ENCODE results near the gene SH3RF3.
"Not testable (repeated sequence)": the region's sequence is repeated elsewhere in the genome, so short reads cannot be mapped to it uniquely, and the experiment has no call there.

SH3RF3 gene

GRCh38 chr2:109527846-109528705 lies 399.1 kb downstream of the SH3RF3 start:
- peak in 3 of 42 donors; percentile 5 to 14 (median 11) for DNase-seq

DNA sequence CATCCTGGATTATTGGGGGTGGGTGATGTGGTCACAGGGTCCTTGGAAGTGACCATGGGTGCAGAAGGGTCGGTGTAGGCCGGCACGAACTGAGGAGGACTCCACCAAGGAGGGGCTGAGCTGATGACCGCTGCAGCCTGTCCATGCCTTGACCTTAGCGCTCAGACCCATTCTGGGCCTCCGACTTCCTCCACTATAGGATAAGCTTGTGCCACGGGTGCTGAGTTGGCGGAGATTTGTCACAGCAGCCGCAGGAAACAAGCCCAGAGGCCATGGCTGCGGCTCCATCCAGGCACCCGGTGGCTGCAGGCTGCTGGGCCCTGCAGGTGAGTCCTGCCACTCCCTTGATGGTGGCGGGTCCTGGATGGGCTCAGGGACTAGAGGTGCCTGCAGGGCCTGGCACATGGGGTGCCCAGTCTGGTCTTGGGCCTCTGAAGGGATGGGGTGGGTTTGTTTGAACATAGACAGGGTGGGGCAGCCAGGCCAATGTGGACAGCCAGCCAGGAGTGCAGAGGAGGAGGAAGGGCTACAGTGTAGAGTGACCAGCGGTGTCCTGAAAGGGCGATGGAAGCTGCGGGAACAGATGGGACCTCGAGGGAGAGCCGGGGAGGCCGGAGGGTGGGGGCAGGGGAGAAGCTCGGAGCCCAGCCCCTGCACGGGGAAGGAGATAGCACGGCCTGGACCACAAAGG lies 400.0 kb downstream of the SH3RF3 start:
- DNase-seq = peak in 5 of 42 donors; percentile 6 to 21 (median 9)

More at GRCh38 chr2:109527846-109528705, 399.1 kb downstream of the SH3RF3 start:
- intact Hi-C loops (cut with DNase I) = no loop called here

GRCh38 chr2:109529532-109530449 lies 400.8 kb downstream of the SH3RF3 start:
- intact Hi-C loops (cut with DNase I) = no loop called here
- peak in 5 of 42 donors; percentile 4 to 25 (median 10) for DNase-seq

More for the DNA sequence above, 400.0 kb downstream of the SH3RF3 start:
- intact Hi-C loops (cut with DNase I) = no loop called here

- intact Hi-C loops (cut with DNase I) = no loop called here
- peak in 1 of 42 donors; percentile 15 for DNase-seq
Observed at GRCh38 chr2:109530712-109531111, 401.7 kb downstream of the SH3RF3 start.

DNA sequence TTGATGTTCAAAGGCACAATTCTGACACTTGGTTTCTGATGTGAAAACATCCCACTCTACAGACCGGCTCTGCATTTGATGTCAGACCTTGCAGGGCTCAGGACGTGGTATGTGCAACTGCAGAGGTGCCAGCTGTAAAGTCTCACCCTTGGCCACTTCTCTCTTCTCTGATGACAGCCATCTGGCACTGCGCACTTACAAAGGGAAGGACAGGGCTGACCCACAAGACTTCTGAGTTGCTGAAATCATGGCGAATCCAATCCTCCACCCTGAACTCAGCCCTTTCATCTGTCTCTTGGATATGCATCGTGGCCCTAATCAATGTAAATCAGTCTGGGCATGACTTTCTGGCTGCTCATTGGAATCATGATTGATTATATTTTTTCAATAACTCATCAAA lies 402.2 kb downstream of the SH3RF3 start:
- intact Hi-C loops (cut with DNase I) = no loop called here
- peak in 4 of 42 donors; percentile 7 to 14 (median 11) for DNase-seq

DNA sequence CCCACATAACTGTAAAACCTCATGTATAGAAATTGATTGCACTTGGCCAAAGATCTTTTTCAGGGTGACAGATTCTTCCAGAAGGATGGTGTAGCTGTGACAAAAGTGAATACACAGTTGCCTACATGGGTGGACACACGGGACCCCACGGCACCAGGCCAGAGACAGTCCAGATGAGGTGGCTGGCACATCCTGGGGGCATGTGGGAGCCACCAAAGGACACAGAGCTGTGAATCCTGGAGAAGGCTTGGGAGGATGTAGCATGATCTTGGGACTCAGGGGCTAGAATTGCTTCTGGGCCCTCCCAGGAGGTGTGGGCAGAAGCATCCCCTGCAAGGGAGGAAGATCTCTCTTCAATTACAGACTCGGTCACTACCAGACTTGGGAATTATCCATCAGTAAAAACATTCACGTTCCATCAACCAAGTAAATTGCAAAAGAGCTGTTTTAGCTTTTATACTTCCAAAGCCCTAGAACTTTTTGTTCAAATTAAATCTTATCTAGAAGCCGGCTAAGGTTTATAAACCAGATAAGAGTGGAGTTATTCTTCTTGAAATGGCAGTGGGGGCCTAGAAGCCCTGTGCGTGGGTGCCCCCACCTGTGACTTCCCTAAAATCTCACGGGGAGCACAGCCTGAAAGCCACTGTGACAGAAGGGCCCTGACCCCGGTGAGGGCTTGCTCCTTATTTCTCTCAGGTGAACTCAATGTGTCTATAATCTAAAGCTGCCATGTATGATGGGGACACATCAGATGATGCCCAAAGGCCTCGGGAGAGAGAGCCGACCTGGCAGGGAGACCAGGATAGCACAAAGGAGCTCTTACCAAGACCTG lies 403.1 kb downstream of the SH3RF3 start:
- DNase-seq = peak in 3 of 42 donors; percentile 10 to 21 (median 13)
- intact Hi-C loops (cut with DNase I) = no loop called here

DNA sequence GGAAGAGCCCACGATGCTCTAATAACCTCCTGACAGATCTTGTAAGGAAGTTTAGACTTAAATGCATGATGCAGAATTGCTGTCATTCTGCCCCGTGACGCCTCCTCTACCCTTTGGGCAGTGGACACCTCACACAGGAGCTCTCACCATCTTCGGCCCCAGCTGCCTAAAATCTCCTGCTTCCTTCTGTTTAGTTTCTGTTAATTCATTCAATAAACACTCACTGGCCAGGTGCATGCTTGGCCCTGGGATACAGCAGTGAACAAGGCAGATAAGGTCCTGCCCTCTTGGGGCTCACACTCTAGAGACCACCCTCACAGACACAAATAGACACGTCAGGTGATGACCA lies 403.7 kb downstream of the SH3RF3 start:
- intact Hi-C loops (cut with DNase I) = no loop called here
- DNase-seq = peak in 2 of 42 donors; percentile 1 to 4

- peak in 3 of 42 donors; percentile 8 to 22 (median 20) for DNase-seq
- intact Hi-C loops (cut with DNase I) = no loop called here
Observed at GRCh38 chr2:109533823-109534222, 404.8 kb downstream of the SH3RF3 start.

DNA sequence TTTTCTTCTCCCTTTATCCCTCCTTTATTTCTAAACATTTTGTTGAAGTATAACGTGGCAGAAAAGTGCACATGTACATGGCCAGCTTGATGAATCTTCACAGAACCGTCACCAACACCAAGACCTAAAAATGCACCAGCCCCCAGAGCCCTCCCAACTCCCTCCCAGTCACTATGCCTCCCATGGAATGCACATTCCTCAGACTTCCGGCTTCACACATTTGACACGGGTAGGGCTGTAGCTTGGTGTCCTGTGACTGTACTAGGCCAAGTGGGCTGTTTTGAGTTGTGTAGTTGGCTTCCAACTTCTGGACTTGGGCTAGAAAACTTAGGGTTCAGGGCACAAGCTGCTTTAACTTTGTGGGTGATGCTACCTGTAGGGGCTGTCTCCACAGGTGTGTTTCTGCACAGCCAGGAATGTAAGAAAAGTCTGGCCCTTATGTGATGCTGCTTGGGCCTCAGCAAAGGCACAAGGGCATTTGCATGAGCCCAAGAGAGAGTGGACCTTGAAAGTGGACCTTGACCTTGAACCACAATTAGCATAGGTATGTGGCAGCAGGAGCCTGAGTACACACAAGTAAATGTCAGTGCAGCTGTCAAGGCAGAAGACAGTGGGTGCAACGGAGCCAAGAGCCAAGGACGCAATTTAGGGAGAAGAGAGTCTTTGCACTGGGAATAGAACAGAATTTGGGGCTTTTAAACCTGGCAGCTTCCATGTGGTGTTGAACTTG lies 406.4 kb downstream of the SH3RF3 start:
- intact Hi-C loops (cut with DNase I) = no loop called here
- DNase-seq = no peak

- DNase-seq; intact Hi-C loops (cut with DNase I): not testable (repeated sequence)
Observed at GRCh38 chr2:109536556-109536955, 407.6 kb downstream of the SH3RF3 start.

DNA sequence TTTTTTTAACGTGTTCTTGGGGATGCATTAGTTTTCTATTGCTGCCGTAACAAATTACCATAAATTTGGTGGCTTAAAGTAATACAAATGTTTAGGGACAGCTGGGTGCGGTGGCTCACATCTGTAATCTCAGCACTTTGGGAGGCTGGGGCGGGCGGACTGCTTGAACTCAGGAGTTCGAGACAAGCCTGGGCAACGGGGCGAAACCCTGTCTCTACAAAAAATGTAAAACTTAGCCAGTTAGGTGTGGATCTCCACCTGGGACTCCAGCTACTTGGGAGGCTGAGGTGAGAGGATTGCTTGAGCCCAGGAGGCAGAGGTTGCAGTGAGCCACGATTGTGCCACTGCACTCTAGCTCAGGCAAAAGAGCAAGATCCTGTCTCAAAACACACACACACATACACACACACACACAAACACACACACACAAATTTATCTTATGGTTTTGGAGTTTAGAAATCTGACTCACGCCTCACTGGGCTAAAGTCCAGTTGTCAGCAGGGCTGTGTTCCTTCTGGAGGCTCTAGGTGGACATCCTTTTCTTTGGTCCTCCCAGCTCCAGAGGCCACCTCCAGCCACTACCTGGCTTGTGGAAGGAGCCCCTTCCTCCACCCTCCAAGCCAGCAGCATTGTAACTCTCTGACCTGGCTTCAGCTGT lies 408.7 kb downstream of the SH3RF3 start:
- no peak for DNase-seq
- intact Hi-C loops (cut with DNase I) = no loop called here

DNA sequence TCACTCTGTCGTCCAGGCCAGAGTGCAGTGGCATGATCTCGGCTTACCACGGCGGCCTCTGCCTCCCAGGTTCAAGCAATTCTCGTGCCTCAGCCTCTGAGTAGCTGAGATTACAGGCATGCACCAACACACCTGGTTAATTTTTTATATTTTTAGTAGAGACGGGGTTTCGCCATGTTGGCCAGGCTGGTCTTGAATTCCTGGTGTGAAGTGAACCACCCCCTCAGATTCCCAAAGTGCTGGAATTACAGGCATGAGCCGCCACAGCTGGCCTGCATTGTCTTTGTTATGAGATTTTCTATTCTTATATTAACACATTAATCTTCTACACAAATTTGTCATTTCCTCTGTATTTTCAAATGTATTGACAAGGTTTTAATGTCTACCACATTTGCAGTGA lies 409.5 kb downstream of the SH3RF3 start:
- no peak for DNase-seq
- intact Hi-C loops (cut with DNase I) = no loop called here

- DNase-seq = no peak
- intact Hi-C loops (cut with DNase I) = no loop called here
Observed at GRCh38 chr2:109542384-109542783, 413.4 kb downstream of the SH3RF3 start.

DNA sequence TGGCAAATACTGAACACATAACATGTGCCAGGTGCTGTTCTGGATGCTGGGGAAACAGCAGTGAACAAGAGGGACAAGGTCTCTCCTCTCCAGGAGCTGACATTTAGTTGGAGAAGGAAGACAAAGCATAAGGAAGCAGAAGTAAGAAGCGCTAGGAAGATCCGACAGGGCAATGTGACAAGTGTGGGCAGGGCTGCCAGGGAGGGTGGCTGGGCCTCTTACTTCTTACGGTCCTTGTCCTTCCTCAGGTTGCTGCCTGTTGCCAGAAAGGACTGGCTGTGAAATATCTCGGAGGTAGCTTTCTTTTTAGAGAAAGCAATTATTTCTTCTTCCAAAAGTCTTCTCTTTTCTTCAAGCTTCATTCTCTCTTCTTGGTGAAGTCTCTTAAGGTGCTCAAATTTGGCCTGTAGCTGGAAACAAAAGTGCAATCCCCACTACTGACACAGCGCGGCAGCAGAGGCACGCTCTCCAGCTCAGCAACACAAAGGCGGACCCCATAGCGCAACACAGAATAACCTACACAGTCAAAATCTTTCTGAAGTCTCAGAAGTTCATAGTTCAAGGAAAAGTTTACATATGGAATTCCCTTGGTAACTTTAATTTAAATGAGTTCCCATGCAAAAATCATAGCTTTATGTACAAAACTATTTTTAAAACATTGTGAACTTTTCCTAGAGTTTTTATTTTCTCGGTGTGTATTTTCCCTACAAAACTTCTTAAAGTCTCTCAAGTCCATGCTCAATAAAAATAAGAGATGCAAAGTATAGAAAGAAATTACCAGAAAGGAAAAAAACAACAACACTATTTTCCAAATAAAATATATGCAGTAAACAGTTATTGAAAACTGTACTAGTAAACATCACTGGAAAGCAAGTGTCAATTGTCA lies 417.1 kb downstream of the SH3RF3 start:
- intact Hi-C loops (cut with DNase I) = loop anchor here (5.0 kb wide), 1 partner anchor 191 kb away; no protein-coding TSS in a partner anchor
- peak; percentile 47 to 89 (median 76) for DNase-seq

DNA sequence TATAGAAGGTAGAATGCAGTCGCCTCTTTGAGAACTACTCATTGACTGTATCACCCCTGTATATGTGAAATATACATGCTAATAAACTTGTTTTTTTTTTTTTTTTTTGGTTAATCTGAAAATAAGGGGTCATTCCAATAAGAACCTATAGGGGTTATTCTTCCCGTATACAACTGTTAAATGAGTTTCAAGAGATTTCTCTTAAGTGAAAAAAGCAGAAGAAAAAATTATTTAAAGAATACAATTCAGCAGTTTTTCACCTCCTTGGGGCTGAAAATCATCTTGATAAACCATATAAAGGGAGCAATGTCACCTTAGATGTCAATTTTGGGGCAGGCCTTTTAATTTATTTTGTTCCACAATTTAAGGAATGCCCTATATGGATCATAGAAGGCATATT lies 418.3 kb downstream of the SH3RF3 start:
- intact Hi-C loops (cut with DNase I) = loop anchor here (5.0 kb wide), 1 partner anchor 190 kb away; no protein-coding TSS in a partner anchor
- no peak for DNase-seq

DNA sequence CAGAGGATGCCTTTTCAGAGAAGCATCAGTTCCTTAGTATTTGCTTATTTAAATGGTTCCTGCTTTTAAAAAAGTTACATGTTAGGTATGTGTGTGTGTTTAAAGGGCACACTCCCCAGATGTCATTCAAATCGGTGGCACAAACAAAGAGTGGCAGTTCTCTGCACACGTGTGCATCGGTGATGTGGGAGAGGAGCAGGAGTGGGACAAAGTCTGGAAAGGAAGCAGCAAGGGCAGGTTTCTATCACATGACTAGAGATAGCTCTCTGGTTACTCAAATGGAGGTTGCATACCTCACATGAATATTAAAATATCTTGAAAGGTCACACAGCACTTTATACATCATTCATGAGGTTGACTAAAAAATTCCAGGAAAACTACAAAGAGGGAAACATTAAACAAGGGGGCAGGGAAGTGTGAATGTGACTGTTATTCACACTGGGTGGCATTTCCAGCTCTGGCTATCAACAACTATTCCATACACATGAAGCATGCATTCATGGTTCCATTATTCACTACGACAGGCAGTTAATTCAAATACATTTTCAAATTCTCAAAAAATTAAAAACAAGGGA lies 420.1 kb downstream of the SH3RF3 start:
- intact Hi-C loops (cut with DNase I) = loop anchor here (5.0 kb wide), 1 partner anchor 188 kb away; no protein-coding TSS in a partner anchor

More for the DNA sequence above, 420.1 kb downstream of the SH3RF3 start:
- no peak for DNase-seq

Measured in head of caudate nucleus (tissue), 42 donors.